Activated naive CD4-positive, alpha-beta T cell treated with anti-CD3 and anti-CD28 coated beads, Interleukin-2, amount 10 ng/mL, durations not matched to agents 7 days and 5 days (primary cell): ENCODE data around the gene CPNE5.

Experiments
- CTCF ChIA-PET: fragments of 350-600 bp; sonication (Branson Sonifier 250); formaldehyde crosslinking; loops from one replicate; lab custom pipeline; 2021; ENCODE audit warnings: antibody characterized with exemption; lab: Charles Lee
- DNase-seq: peaks from one replicate; pipeline ENCODE4 v3.0.0-alpha.2; 2020
- H3K27ac Mint-ChIP-seq: one replicate; pipeline ENCODE4 v1.8.0; 2021; ENCODE audit warnings: mild to moderate bottlenecking, moderate library complexity, mixed read lengths
- H3K27me3 Mint-ChIP-seq: one replicate; pipeline ENCODE4 v1.8.0; 2021; ENCODE audit warnings: mild to moderate bottlenecking, mixed read lengths
- H3K36me3 Mint-ChIP-seq: one replicate; pipeline ENCODE4 v1.8.0; 2021; ENCODE audit warnings: mixed read lengths
- H3K4me1 Mint-ChIP-seq: one replicate; pipeline ENCODE4 v1.8.0; 2021; ENCODE audit warnings: mixed read lengths
- H3K4me3 Mint-ChIP-seq: one replicate; pipeline ENCODE4 v1.8.0; 2021; ENCODE audit warnings: mild to moderate bottlenecking, moderate library complexity, mixed read lengths
- H3K9me3 Mint-ChIP-seq: one replicate; pipeline ENCODE4 v1.8.0; 2021; ENCODE audit warnings: mixed read lengths

CPNE5 gene

GRCh38 chr6:36776167-36776566 is 63.1 kb downstream of the CPNE5 start:
- Mint-ChIP-seq H3K27ac (no peak overlapping the region), H3K27me3 (peaks cover 65% of the 10 kb centered on the region)
- CTCF ChIA-PET: interaction anchor here (0.9 to 3.8 kb wide), 4 partner anchors 11 to 161 kb away, joined by 3 to 25 read pairs (median 4); no protein-coding TSS in a partner anchor

GRCh38 chr6:36774331-36774730 is 64.9 kb downstream of the CPNE5 start:
- no peak for DNase-seq
- no peaks in the 10 kb centered on the region for H3K36me3 Mint-ChIP-seq
- H3K27me3 Mint-ChIP-seq: peaks cover 52% of the 10 kb centered on the region
- H3K9me3 Mint-ChIP-seq: no peaks in the 10 kb centered on the region
- H3K4me3 Mint-ChIP-seq: no peak overlapping the region
- CTCF ChIA-PET: interaction anchor here (0.9 to 19.5 kb wide), 4 partner anchors 9 to 244 kb away, joined by 3 to 488 read pairs (median 14); no protein-coding TSS in a partner anchor
- no peak overlapping the region for H3K27ac Mint-ChIP-seq
- peaks cover 32% of the 10 kb centered on the region for H3K4me1 Mint-ChIP-seq

More at GRCh38 chr6:36776167-36776566, 63.1 kb downstream of the CPNE5 start:
- Mint-ChIP-seq H3K4me1 (peaks cover 18% of the 10 kb centered on the region), H3K36me3 (no peaks in the 10 kb centered on the region), H3K9me3 (no peaks in the 10 kb centered on the region), H3K4me3 (no peak overlapping the region)
- DNase-seq: no peak

- H3K4me1 Mint-ChIP-seq: peaks cover 47% of the 10 kb centered on the region
- no peaks in the 10 kb centered on the region for H3K36me3 Mint-ChIP-seq
- H3K9me3 Mint-ChIP-seq: no peaks in the 10 kb centered on the region
- no peak overlapping the region for H3K4me3 Mint-ChIP-seq
- peaks cover 33% of the 10 kb centered on the region for H3K27me3 Mint-ChIP-seq
- DNase-seq: no peak
- CTCF ChIA-PET: interaction anchor here (0.6 to 19.5 kb wide), 6 partner anchors 13 to 246 kb away, joined by 3 to 488 read pairs (median 6); partner anchors contain the start of gene C6orf89
- H3K27ac Mint-ChIP-seq: peak overlapping the region; percentile 15
Measured at GRCh38 chr6:36772397-36772796, 66.8 kb downstream of the CPNE5 start.

- CTCF ChIA-PET: interaction anchor here (2.8 to 19.5 kb wide), 4 partner anchors 15 to 246 kb away, joined by 12 to 488 read pairs (median 84); no protein-coding TSS in a partner anchor
- H3K36me3 Mint-ChIP-seq: no peaks in the 10 kb centered on the region
- H3K27me3 Mint-ChIP-seq: peaks cover 21% of the 10 kb centered on the region
- no peak overlapping the region for H3K4me3 Mint-ChIP-seq
- H3K4me1 Mint-ChIP-seq: peaks cover 55% of the 10 kb centered on the region
- DNase-seq: no peak
- H3K9me3 Mint-ChIP-seq: no peaks in the 10 kb centered on the region
- H3K27ac Mint-ChIP-seq: peak overlapping the region; percentile 72
Measured at GRCh38 chr6:36771145-36771544, 68.1 kb downstream of the CPNE5 start.

GRCh38 chr6:36769676-36770499 is 69.4 kb downstream of the CPNE5 start:
- Mint-ChIP-seq H3K27ac (peak overlapping the region; percentile 72), H3K36me3 (no peaks in the 10 kb centered on the region), H3K9me3 (no peaks in the 10 kb centered on the region), H3K27me3 (peaks cover 9% of the 10 kb centered on the region), H3K4me1 (peaks cover 60% of the 10 kb centered on the region), H3K4me3 (peak overlapping the region; percentile 58)
- DNase-seq: peak; percentile 64
- CTCF ChIA-PET: interaction anchor here (0.6 to 19.5 kb wide), 10 partner anchors 9 to 1303 kb away, joined by 3 to 488 read pairs (median 6); no protein-coding TSS in a partner anchor

GRCh38 chr6:36769183-36769675 is 70.0 kb downstream of the CPNE5 start:
- H3K27me3 Mint-ChIP-seq: peaks cover 3% of the 10 kb centered on the region
- H3K4me1 Mint-ChIP-seq: peaks cover 60% of the 10 kb centered on the region
- CTCF ChIA-PET: interaction anchor here (1.0 to 19.5 kb wide), 11 partner anchors 8 to 248 kb away, joined by 3 to 488 read pairs (median 6); no protein-coding TSS in a partner anchor
- no peak for DNase-seq
- no peaks in the 10 kb centered on the region for H3K9me3 Mint-ChIP-seq
- no peaks in the 10 kb centered on the region for H3K36me3 Mint-ChIP-seq
- peak overlapping the region; percentile 58 for H3K4me3 Mint-ChIP-seq
- peak overlapping the region; percentile 72 for H3K27ac Mint-ChIP-seq

- H3K27me3 Mint-ChIP-seq: no peaks in the 10 kb centered on the region
- no peak for DNase-seq
- CTCF ChIA-PET: interaction anchor here (0.6 to 19.5 kb wide), 34 partner anchors 7 to 548 kb away, joined by 3 to 488 read pairs (median 4); partner anchors contain the start of genes C6orf89 and PPIL1
- H3K9me3 Mint-ChIP-seq: no peaks in the 10 kb centered on the region
- H3K36me3 Mint-ChIP-seq: no peaks in the 10 kb centered on the region
- no peak overlapping the region for H3K27ac Mint-ChIP-seq
- H3K4me1 Mint-ChIP-seq: peaks cover 52% of the 10 kb centered on the region
- no peak overlapping the region for H3K4me3 Mint-ChIP-seq
Measured at GRCh38 chr6:36766399-36766945, 72.8 kb downstream of the CPNE5 start.

GRCh38 chr6:36765594-36766398 is 73.4 kb downstream of the CPNE5 start:
- DNase-seq: peak; percentile 91
- Mint-ChIP-seq H3K4me3 (no peak overlapping the region), H3K9me3 (no peaks in the 10 kb centered on the region), H3K27me3 (no peaks in the 10 kb centered on the region), H3K36me3 (no peaks in the 10 kb centered on the region), H3K27ac (no peak overlapping the region), H3K4me1 (peaks cover 45% of the 10 kb centered on the region)
- CTCF ChIA-PET: interaction anchor here (0.5 to 19.5 kb wide), 35 partner anchors 8 to 540 kb away, joined by 3 to 488 read pairs (median 4); partner anchors contain the start of gene C6orf89

- Mint-ChIP-seq H3K36me3 (no peaks in the 10 kb centered on the region), H3K4me3 (no peak overlapping the region), H3K27ac (no peak overlapping the region), H3K9me3 (no peaks in the 10 kb centered on the region), H3K4me1 (peaks cover 39% of the 10 kb centered on the region), H3K27me3 (no peaks in the 10 kb centered on the region)
- no peak for DNase-seq
- CTCF ChIA-PET: interaction anchor here (0.7 to 19.5 kb wide), 25 partner anchors 10 to 541 kb away, joined by 3 to 488 read pairs (median 5); partner anchors contain the start of gene C6orf89
Measured at GRCh38 chr6:36765190-36765589, 74.1 kb downstream of the CPNE5 start.

GRCh38 chr6:36762123-36762522 is 77.1 kb downstream of the CPNE5 start:
- peaks cover 9% of the 10 kb centered on the region for H3K27me3 Mint-ChIP-seq
- H3K4me1 Mint-ChIP-seq: peaks cover 27% of the 10 kb centered on the region
- no peaks in the 10 kb centered on the region for H3K36me3 Mint-ChIP-seq
- CTCF ChIA-PET: interaction anchor here (0.6 to 19.5 kb wide), 4 partner anchors 24 to 256 kb away, joined by 3 to 488 read pairs (median 38); no protein-coding TSS in a partner anchor
- H3K27ac Mint-ChIP-seq: no peak overlapping the region
- H3K9me3 Mint-ChIP-seq: no peaks in the 10 kb centered on the region
- H3K4me3 Mint-ChIP-seq: no peak overlapping the region
- no peak for DNase-seq

GRCh38 chr6:36760685-36761435 is 78.4 kb downstream of the CPNE5 start:
- H3K27ac Mint-ChIP-seq: no peak overlapping the region
- no peak for DNase-seq
- H3K4me3 Mint-ChIP-seq: no peak overlapping the region

GRCh38 chr6:36759148-36759759 is 80.0 kb downstream of the CPNE5 start:
- Mint-ChIP-seq H3K27me3 (peaks cover 9% of the 10 kb centered on the region), H3K9me3 (no peaks in the 10 kb centered on the region), H3K27ac (no peak overlapping the region), H3K4me3 (no peak overlapping the region), H3K36me3 (no peaks in the 10 kb centered on the region), H3K4me1 (peaks cover 46% of the 10 kb centered on the region)
- DNase-seq: peak; percentile 85
- CTCF ChIA-PET: interaction anchor here (0.9 to 19.5 kb wide), 34 partner anchors 8 to 457 kb away, joined by 3 to 488 read pairs (median 5); partner anchors contain the start of gene CDKN1A

More at GRCh38 chr6:36760685-36761435, 78.4 kb downstream of the CPNE5 start:
- peaks cover 9% of the 10 kb centered on the region for H3K27me3 Mint-ChIP-seq
- no peaks in the 10 kb centered on the region for H3K9me3 Mint-ChIP-seq
- no peaks in the 10 kb centered on the region for H3K36me3 Mint-ChIP-seq
- H3K4me1 Mint-ChIP-seq: peaks cover 33% of the 10 kb centered on the region
- CTCF ChIA-PET: interaction anchor here (0.5 to 19.5 kb wide), 14 partner anchors 9 to 337 kb away, joined by 3 to 488 read pairs (median 6); partner anchors contain the start of gene CDKN1A
